ENCODE measurements around the gene SMURF1.

SMURF1 gene

DNA sequence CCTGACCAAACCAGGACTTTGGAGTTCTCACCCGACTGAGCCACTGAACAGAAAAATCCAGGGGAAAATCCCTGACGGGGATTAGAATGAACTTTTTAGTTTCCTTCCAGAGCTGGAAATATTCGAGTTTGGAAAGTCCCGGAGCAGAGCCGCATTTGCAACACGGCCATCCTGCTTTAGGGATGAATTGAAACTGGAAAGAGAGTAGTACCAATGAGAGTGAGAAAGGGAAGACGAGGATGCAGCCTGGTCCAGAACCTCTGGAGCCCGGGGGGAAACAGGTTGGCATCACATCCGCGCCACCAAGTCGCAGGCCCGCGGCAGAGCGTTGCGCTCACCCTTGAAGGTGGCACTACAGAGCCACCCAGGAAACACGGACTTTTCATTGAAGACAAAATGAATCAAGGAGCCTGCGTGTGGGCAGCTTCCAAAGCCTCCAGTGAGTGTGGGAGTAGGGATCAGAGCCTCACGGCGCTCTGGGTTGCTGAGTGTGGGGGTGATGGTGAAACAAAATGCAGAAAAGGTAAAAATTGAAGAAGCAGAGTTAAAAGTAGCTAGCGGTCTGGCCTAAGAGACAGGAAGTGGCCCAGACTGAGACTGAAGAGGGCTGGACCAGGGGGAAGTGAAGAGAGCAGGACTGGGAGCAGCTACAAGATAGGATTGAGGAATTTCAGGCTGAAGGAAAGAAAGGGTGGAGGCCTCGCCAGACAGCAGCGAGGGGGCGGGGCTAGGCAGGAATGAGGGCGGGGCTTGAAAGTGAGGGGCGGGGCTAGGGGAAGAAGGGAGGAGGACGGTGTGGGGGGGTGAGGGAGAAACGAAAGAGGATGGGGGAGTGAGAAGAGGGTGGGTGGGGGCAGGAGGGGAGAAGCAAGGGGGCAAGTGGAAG is 1.8 kb downstream of the SMURF1 start:
- DNase-seq (ENCODE audit: low spot score): peak; percentile 85

DNA sequence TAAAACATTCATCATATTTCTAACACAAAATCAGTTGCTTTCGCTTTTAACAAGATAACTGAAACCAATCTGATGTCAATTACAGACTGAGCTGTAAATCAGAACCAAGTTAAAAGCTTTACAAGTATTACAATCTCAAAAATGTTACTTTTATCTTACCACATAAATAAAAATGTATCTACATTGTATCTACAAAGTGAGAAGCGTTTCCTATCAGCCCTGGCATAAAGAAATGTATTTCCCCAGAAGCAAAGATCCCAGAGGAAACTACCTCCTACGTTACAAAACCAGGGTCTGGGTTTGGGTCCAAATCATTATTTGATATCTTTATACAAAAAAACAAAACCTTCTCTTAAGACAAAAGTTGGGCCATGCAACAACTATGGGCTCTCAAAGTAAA is 2.6 kb downstream of the SMURF1 start:
- DNase-seq (ENCODE audit: low spot score): no peak

DNA sequence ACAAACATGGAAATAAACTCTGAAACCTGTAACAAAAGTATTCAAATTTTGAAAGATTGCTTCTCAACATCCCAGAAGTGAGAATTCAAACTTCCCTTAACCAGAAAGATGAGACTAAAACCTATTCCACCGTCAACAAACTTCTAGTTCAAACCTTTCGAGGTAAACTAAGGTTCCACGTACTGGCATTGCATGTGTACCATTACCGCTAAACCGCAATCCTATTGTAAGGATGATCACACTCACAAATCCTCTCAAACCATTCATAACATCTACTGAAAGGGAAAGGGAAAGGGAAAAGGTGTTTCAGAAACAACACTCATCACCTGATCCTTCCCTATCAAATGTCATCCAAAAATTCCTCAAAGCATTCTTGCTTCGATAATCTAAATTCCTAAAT is 3.1 kb downstream of the SMURF1 start:
- DNase-seq (ENCODE audit: low spot score): no peak

DNA sequence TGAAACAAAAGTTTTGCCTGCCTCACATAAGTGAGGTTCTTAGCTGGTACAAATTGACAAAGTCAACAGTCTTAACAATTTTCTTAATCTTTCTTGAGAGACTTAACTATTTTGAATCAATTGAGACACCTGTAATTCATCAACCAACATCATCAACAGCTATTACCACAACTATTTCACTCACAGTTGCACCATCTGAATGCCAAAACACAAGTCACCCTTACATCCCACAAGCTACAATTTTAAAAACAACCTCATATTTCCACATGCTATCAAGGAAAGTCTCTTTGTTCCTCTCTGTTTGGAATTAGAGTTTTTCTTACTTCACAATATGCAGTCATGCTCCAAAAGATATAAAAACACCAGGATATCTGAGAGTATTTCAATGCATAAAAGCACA is 4.9 kb downstream of the SMURF1 start:
- DNase-seq (ENCODE audit: low spot score): no peak

DNA sequence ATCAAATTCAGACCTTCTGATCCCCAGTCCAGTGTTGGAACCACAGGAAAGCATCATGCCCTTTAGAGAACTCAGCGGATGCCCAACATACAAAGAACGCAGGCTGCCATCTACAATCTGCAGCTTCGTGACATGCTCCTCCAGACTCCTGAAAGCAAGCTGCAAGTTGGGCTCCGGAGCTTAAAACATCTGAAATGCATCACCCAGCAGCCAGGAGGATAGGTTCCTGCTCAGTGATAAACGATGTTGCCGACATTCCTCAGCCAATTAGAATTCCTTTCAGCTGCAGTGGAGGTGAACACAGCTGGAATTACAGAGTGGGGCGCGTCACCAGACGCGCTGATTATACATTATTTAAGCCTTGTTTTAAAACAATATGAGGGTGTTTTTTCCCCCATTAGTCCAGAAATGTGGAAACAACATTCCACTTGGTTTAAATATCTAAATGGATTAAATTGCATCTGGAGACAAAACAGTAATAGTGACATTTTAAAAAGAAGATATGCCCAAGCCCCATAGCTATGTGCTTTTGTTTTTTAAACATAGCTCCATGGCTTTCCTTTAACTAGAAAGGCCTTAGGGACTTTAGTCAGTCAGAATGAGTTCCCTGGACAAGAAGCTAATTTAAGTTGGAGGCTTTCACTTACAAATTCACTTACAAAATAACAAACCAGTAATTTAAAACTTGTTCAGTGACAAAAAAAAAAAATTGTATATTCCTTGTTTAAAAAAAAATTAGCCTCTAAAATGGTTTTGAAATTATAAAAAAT is 6.3 kb downstream of the SMURF1 start:
- DNase-seq (ENCODE audit: low spot score): no peak

DNA sequence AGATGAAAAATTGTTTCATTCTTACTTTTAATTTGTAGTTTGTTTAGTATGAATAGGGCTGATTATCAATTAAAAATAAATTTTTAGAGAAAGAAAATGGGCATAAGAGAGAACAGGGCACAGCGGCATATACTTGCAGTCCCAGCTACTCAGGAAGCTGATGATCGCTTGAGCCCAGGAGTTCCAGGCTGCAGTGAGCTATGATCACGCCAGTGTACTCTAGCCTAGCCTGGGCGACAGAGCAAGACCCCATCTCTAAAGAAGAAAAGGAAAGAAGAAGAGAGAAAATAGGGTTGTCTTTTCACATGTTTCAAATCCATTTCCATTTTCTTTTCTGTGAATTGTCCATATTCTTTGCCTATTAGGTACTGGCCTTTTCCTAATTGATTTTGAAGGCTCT is 8.0 kb downstream of the SMURF1 start:
- no peak for DNase-seq (ENCODE audit: low spot score)

DNA sequence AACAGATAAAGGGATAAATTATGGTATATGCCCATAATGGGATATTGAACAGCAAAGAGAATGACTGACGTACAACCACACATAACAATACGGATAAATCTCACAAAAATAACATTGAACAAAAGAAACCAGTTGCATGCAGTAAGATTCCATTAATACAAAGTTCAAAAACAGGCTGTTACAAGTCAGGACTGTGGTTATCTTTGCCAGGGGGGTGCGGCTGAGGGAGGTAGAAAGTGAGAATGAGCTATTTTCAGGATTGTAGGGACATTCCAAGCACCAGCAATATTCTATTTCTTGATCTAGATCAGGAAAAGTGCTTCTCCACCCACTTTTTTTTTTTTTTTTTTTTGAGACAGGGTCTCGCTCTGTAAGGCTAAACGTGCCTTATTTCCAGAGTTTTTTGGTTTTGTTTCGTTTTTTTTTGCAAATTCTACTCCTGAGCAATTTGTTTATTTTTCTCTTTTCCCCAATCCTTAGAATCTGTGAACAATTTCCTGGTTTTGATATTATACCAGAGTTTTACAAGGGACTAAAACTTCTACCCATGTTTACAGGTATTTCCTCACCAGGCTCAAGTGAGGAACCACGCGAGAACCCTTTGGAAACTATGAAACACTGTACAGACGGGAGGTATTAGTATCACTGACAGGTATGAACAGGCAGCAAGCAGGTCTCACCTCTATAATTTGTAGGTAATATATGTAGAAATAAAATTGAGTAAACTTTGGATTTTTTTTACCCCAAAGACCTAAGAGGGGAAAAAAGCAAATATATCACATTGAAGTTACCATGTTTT is 9.9 kb downstream of the SMURF1 start:
- DNase-seq (ENCODE audit: low spot score): no peak

DNA sequence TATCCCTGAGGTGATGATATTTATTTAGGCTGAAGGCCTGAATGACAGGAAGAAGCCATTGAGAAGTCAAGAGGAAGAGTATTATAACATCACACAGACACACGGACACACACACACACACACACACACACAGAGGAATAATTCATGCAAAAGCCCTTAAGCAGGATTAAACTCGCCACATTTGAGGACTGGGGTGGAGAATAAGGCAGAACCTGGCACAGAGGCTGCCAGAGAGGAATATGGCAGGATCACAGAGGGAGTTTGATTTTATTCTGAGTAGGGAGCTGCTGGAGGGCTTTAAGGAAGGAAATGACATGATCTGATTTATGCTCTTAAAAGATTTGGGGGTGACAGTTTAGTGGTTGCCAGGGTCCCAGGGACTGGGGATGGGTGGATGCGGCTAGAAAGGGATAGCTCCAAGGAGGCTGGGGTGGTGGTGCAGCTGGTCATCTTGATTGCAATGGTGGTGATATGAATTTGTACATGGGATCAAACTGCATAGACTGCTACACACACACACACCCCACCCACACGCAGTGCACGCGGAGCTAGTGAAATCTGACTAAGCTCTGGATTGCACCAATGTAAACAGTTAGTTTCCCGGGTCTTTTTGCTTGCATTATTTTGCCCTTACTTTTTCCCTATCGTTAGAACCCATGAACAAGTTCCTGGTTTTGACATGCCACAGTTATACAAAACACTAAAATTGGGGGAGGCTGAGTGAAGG is 11.2 kb downstream of the SMURF1 start:
- no peak for DNase-seq (ENCODE audit: low spot score)

DNA sequence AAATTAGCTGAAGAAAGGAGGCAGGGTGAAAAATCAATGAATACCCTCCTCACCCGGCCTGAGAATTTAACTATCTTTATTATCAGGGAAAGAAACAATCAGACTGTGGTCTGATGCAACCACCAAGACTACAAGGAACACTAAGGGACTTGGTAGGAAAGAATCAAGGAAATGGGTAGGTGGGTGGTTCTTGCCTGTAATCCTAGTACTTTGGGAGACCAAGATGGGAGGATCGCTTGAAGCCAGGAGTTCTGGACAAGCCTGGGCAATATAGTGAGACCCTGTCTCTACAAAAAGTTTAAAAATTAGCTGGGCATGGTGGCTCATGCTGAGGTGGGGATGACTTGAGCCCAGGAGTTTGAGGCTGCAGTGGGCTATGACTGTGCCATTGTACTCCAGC is 12.6 kb downstream of the SMURF1 start:
- DNase-seq (ENCODE audit: low spot score): no peak

DNA sequence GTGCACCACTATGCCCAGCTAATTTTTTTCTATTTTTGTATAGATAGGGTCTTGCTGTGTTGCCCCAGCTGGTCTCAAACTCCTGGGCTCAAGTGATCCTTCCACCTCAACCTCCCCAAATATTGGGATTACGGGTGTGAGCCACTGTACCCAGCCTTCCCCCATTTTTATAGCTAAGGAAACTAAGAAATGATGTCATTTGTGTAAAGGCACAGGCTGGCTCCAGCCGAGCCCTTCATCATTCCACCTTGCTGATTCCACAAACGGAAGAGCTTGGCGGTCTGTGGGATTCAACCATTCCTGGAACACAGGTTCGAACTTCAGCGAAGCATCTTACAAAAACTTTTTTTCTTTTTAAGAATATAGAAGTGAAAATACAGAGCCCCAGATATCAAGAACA is 14.4 kb downstream of the SMURF1 start:
- no peak for DNase-seq (ENCODE audit: low spot score)

DNA sequence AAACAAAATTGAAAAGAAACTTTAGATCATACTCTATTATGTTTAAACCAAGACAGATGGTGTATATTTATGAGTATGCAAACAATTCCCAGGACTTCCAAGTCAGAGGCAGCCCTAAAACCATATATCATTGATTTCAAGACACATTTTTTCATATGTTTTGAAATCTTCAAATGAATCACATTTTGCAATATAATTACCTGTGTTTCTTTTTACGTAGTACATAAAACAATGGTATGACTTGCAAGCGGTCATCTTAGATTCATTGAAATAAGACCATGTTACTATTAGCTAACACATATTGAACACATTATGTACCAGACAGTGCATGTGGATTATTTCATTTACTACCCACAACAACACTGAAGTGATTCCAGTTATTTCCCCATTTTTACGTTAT is 14.9 kb downstream of the SMURF1 start:
- DNase-seq (ENCODE audit: low spot score): no peak

DNA sequence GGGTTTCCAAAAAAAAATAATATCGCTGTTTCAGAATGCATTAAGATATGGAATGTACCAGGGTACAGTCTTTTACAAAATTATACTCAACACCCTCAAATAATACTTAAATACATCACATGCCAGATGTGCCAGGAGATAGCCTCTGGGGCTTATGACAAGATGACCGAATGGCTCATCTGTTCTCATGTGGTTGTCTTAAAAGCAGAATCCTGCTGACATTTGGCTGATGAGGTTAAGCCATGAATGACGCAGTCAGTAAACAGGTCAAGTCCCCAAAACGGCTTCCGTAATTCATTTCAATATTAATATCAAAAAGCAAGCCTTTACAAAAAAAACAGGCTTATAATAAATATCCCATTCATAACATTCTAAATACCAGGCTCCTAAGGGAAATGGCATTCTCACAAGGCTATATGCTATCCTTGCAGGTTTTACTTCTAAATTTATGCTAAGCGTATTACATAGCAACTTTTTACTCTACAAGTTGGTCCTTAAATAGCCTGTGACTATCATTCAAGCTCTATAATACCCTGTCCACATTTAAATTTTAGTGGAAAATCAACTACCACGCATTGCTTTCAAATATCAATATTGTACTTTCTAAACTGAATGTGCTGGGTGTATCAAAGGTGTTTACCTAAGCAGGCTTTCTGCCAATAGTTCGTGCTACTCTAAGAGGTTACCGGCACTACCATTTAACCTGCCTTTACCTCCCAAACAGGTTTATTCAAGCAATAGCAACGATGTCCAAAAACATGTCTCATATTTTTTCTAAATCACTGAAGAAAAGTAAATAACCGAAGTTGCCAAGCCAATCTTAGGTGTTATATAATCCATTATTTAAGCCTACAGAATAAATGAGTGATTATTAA is 15.6 kb downstream of the SMURF1 start:
- no peak for DNase-seq (ENCODE audit: low spot score)

DNA sequence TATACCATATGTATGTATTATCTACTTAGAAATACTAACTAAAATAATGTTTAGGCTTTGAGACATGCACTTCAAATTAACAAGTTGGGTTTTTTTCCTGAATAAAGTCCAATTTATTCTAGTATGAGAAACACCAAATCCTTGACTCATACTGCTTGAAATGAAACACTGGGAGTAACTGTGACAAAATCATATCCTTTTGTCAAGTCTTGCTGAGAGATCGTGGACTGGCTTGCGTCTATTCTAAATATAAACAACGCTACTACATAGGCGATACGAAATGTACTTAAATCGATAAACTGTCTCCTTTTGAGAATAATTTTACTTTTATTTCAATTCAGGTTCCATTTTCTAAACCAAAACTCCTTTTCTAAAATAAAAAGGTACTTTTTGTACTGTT is 16.3 kb downstream of the SMURF1 start:
- no peak for DNase-seq (ENCODE audit: low spot score)

DNA sequence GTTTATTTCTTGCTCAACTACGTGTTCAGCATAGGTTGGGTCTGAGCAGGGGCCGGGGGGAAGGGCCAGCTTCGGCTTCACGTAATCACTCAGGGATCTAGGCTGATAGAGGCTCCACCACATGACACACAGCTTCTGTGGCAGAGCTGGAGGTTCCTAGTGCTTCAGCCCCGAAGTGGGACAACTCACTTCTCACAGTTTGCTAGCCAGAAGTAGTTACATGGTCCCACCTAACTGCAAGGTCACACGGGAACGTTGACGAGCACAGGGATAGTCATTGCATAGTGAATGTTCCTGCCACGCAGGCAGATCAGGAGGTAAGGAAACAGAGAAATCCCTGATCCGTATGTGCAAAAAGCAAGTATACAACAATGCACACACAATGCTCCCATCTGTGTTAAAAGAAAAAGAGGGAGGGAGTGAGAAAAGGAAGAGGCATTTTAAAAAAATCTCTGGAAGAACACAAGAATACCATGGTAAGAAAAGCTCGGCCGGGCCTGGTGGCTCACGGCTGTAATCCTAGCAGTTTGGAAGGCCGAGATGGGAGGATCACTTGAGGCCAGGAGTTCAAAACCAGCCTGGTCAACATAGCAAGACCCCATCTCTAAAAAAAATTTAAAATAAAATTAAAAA is 16.9 kb downstream of the SMURF1 start:
- DNase-seq (ENCODE audit: low spot score): no peak

DNA sequence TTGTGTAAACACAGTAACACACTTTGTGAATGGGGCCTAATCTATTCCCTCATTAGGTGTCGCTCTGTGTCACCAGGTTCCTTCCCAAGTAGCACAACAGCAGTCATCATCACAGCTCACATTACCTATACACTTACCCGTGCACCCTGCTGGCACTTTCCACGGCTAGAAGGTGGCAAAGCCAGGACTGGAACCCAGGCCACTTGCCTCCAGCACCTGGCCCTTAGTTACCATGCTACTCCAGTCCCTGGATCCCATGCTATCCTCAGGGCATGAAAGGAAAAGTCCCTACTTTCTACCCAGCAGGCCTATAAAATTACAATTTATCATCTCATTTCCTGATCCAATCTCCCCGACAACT is 18.4 kb downstream of the SMURF1 start:
- DNase-seq (ENCODE audit: low spot score): no peak

DNA sequence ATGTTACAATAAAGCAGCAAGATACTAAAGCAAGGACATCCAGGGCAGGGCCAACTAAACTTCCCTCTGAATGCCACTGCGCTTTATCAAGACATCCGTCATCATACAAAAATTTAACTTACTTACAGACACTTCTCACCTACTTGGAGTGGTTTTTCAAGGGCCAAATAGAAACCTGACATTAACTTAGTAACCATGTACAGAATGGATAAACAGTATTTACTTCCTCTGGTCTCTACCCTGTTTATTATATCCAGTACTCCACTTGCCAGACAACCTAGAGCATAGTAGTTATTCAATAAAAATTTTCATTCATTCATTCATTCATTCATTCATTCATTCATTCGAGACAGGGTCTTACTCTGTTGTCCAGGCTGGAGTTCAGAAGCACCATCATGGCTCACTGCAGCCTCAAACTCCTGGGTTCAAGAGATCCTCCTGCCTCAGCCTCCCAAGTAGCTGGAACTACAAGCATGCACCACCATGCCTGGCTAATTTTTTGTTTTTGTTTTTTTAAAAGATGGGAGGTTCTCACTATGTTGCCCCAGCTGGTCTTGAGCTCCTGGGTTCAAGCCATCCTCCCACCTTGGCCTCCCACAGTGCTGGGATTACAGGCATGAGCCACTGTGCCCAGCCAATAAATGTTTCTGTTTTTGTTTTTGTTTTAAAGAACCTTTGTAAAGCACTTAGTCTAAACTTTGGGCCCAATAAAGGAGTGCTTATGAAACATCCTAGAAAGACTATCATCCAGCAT is 19.0 kb downstream of the SMURF1 start:
- no peak for DNase-seq (ENCODE audit: low spot score)

DNA sequence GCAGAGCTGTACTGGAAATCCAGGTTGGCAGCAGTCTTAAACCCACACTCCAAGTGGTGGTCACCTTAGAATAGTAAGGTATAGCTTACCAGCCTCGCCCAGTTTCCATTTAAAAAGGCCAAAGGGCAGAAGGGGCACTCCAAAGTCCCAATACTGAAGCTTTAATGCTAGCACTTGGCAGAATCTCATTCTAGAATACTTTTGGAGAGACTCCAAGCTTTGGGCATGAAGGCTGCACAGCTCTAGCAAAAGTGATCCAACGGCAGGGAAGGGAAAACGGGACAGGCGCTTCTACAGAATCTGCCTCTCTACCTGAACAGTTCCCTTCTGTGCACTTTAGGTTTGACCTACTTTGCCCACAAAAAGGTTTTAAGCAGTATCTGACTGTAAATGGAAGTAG is 19.7 kb downstream of the SMURF1 start:
- no peak for DNase-seq (ENCODE audit: low spot score)

DNA sequence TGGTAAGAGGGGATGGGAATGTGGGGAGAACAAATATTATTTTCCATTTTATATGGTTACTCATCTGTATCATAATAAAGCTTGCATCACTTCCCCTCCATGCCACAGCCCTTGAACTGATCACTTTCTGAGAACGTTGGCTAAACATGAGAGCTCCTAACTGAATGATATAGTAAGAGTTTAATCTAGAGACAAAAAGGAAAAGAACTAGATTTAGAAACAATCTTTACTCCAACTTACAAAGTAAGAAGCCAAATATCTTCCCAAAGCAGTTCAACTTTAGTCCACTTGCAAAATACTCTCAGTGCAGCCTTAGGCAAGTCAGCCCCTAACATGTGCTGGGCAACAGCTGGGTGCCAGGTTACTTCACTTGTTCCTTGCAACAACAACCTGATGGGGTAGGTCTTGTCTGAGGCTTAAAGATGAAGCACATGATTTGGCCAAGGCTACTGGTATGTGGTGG is 20.3 kb downstream of the SMURF1 start:
- no peak for DNase-seq (ENCODE audit: low spot score)

DNA sequence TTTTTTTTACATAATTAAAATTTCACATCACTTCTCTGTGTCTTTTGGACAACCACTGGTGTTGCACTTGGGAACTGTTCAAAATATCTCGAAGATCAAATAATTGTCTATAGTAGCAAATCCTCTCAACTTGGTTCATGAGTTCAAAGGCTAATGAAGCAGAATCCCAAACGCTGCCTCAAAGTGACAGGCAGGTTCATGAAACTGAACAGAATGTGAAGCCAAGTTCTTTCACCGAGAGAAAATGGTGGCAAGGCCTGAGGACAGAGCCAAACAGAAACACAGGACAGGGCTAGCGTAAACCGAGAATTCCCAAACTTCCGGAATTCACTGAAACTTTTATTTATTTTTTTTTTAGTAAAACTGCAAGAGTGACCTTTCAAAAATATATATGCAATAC is 21.1 kb downstream of the SMURF1 start:
- no peak for DNase-seq (ENCODE audit: low spot score)
